ENCODE results near the gene USP10.

DNA sequence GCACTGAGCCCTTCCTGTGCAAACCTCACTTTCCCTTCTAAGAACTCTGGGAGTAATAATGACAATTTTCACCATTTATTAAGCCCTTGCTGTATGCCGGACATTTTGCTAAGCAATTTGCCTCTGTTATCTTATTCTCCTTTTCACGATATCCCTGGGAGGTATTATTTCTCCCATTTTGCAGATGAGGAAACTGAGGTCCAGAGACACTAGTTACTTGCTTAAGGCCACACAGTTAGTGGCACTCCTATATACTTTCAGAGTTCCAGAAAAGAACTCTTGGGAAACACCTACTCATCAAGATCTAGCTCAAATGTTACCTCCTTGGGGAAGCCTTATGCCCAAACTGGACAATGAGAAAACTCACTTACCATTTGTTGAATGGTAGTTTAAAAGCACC, 4.8 kb upstream of the USP10 start:
- TF ChIP-seq, protein P1, sequence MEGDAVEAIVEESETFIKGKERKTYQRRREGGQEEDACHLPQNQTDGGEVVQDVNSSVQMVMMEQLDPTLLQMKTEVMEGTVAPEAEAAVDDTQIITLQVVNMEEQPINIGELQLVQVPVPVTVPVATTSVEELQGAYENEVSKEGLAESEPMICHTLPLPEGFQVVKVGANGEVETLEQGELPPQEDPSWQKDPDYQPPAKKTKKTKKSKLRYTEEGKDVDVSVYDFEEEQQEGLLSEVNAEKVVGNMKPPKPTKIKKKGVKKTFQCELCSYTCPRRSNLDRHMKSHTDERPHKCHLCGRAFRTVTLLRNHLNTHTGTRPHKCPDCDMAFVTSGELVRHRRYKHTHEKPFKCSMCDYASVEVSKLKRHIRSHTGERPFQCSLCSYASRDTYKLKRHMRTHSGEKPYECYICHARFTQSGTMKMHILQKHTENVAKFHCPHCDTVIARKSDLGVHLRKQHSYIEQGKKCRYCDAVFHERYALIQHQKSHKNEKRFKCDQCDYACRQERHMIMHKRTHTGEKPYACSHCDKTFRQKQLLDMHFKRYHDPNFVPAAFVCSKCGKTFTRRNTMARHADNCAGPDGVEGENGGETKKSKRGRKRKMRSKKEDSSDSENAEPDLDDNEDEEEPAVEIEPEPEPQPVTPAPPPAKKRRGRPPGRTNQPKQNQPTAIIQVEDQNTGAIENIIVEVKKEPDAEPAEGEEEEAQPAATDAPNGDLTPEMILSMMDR (conservative IDR thresholded peaks at IDR 0.05; ENCODE audit: low read length), result no peak
- no peak for TF ChIP-seq EZH2phosphoT487 (IDR thresholded peaks at IDR 0.05; ENCODE audit: borderline replicate concordance)

Measured in Loucy (cell line).